GM12864 (cell line): ENCODE data around the gene ANKRD17.

Source experiments
- DNase-seq: peaks from one replicate; pipeline ENCODE4 v3.0.0-alpha.2; 2011; ENCODE audit warnings: low read depth
- H3K4me3 ChIP-seq: 2 replicates; pipeline ENCODE4 v1.5.1; 2011; ENCODE audit warnings: mild to moderate bottlenecking, low read depth, low read length, control low read depth
- CTCF ChIP-seq: IDR thresholded peaks from 2 replicates; pipeline ENCODE4 v1.5.1; 2011; ENCODE audit warnings: low read depth, mild to moderate bottlenecking, moderate library complexity, low read length, control low read depth, inconsistent platforms; ENCODE audit errors: missing control alignments

Gene ANKRD17

GRCh38 chr4:73066928-73067327 is 191.7 kb downstream of the ANKRD17 start:
- TF ChIP-seq CTCF, result no peak
- DNase-seq, result no peak
- no peak overlapping the region; the same call in 1 of the 2 replicates for H3K4me3 ChIP-seq

GRCh38 chr4:73066445-73066844 is 192.2 kb downstream of the ANKRD17 start:
- TF ChIP-seq CTCF, result no peak
- H3K4me3 ChIP-seq, result no peak overlapping the region
- DNase-seq, result no peak

- TF ChIP-seq CTCF, result no peak
- DNase-seq, result no peak
- no peak overlapping the region for H3K4me3 ChIP-seq
These were observed 194.1 kb downstream of the ANKRD17 start for GRCh38 chr4:73064536-73064935.

- TF ChIP-seq CTCF, result no peak
- no peak overlapping the region for H3K4me3 ChIP-seq
- no peak for DNase-seq
These were observed 203.2 kb downstream of the ANKRD17 start for GRCh38 chr4:73055241-73055897.

GRCh38 chr4:73053974-73054480 is 204.6 kb downstream of the ANKRD17 start:
- DNase-seq, result no peak
- H3K4me3 ChIP-seq, result no peak overlapping the region

DNA sequence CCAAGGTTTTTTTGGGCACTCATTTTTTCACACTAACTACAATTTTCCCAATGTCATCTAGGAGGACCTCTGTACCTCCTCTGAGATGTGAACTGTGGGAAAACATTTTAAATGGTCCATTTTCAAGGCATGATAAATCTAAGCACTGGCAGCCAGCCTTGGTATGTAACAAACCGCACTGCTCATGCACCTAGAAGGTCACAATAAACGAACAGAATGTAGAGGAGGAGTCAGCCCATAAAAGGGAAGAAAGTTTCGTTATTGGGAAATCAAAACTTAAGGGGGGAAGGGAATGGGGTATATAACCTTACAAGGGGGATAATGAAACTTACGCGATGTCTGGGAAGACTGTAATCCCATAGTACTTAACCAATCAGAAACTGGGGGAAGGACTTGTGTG is 205.5 kb downstream of the ANKRD17 start:
- TF ChIP-seq CTCF, result no peak
- no peak for DNase-seq
- no peak overlapping the region for H3K4me3 ChIP-seq

More at GRCh38 chr4:73053974-73054480, 204.6 kb downstream of the ANKRD17 start:
- TF ChIP-seq CTCF, result no peak

DNA sequence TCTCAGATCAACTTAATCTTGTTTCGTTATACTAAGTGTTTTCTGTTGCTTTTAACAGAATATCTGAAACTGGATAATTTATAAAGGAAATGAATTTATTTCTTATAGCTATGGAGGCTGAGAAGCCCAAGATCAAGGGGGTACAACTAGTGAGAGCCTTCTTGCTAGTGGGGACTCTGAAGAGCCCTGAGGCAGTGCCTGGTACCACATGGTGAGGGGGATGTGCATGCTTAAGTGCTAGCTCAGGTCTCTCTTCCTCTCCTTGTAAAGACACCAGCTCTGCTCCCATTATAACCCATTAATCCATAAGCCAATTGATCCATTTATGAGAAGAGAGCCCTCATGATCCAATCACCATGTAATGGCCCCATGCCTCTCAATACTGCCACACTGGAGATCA is 207.0 kb downstream of the ANKRD17 start:
- TF ChIP-seq CTCF, result no peak
- H3K4me3 ChIP-seq, result no peak overlapping the region
- DNase-seq, result no peak
